SW 1271 (cell line): ENCODE results near the gene DYNLT2.
A peak's percentile ranks its signal among the peaks of the same experiment; 100 is the strongest.

Experiments used
- DNase-seq, 2 experiments: peaks; one replicate each; lab custom pipeline; 2025; lab: John Stamatoyannopoulos, UW

Gene DYNLT2

GRCh38 chr6:169751242-169752073 is at the start of gene DYNLT2, which contains the start of gene ERMARD:
DYNLT2 (minus strand) TSS chr6:169751572; CDS start chr6:169751458, 114 bp downstream.
ERMARD (plus strand) TSS chr6:169751622; CDS start chr6:169751658, 36 bp downstream.
- DNase-seq = peak; percentile 83 to 85

GRCh38 chr6:169800668-169801395 is 49.5 kb upstream of the DYNLT2 start:
- DNase-seq = no peak

DNA sequence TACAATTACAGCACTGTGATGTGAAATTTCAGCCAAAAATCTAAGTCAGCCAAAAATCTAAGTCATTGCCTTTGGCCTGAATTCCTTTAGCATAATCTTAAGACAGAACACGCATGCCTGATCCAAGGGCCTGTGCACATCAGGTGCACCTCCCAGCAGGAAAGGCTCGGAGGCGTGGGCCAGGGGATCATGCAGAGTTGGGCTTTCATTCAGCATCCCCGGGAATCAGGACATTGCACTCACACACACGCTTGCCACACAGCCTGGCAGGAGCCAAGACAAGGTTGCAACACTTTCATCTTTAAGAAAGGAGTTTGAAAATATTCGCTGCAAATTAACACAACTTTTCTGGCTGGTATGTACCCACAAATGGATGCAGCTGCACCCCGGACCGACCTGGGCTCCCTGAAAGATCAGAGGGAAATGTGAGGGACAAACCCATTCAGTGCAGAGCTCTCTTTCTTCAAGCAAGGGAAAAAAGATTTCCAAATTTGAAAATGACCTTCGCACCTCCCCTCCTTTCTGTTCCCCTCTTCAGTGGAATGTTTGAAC is 48.8 kb upstream of the DYNLT2 start:
- no peak for DNase-seq

- DNase-seq = no peak
These were observed 48.1 kb upstream of the DYNLT2 start for GRCh38 chr6:169799474-169799926.

GRCh38 chr6:169798764-169799473 is 47.5 kb upstream of the DYNLT2 start:
- DNase-seq = no peak

DNA sequence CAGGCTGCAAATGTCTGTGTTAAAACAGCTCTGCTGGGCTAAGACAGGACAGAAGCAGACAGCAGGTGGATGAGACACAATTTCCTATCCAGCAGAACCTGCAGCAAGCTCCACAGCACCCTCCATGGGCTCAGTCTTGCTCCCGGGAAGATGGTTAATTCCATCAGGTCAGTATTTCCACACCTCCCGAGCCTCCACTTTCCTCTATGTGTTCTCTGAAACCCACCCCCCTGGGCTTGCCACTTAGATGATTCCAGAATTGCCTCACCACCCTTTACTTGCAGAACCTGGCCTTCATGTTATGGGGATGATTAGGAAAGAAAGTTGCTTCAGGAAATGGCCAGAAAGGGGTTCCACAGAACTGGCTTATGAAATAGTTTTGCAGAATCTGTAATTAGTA is 43.8 kb upstream of the DYNLT2 start:
- no peak for DNase-seq

GRCh38 chr6:169794317-169795055 is 43.1 kb upstream of the DYNLT2 start:
- no peak for DNase-seq

- no peak for DNase-seq
These were observed 42.0 kb upstream of the DYNLT2 start for GRCh38 chr6:169793408-169793807.

- DNase-seq = no peak
These were observed 41.1 kb upstream of the DYNLT2 start for GRCh38 chr6:169792306-169793015.

- no peak for DNase-seq
These were observed 40.4 kb upstream of the DYNLT2 start for GRCh38 chr6:169791721-169792131.

DNA sequence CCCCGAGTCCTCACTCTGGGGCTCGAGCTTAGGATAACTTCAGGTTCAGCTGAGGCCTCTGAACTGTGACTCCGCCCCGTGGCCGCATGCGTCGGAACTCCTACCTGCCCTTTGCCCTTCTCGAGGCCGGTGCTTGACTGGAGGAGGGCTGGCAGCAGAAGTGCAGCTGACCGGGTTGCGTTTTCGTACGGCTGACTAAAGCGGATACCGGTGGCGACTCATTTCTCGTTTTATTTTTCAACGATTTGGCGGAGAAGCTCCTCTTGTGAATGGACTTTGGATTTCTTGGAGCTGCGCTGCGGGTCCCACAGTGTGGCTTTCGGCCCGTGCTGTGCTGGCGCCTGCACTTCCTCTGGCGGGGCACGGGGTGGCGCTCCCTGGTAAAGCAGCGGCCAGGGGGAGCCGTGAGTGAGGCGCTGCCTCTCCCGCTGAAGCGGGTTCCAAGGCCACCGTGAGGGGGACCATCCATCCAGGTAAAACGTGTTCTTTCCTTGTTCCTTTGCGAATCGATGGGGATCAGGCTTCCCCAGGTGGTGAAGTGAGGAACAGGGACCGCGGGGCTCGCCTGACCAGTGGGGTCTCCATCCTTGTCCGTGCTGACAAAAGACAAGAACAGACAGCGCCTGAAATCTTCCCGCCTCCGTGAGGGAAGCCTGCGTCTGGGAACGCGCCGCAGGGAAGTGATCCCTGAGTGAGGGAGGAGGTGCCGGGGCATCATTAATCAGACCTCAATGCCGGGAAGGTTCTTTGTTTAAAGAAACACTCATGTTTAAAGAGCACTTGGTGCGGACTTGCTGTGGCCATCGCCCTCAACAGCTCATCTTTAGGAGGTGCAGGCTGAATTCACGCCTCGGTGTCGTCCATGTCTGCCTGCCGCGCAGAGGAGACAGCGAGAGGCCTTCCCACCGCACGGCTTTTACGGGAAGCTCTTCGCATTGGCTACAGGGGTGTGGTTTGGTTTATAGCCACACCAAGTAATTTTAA is 38.9 kb upstream of the DYNLT2 start:
- peak; percentile 13 to 65 for DNase-seq

DNA sequence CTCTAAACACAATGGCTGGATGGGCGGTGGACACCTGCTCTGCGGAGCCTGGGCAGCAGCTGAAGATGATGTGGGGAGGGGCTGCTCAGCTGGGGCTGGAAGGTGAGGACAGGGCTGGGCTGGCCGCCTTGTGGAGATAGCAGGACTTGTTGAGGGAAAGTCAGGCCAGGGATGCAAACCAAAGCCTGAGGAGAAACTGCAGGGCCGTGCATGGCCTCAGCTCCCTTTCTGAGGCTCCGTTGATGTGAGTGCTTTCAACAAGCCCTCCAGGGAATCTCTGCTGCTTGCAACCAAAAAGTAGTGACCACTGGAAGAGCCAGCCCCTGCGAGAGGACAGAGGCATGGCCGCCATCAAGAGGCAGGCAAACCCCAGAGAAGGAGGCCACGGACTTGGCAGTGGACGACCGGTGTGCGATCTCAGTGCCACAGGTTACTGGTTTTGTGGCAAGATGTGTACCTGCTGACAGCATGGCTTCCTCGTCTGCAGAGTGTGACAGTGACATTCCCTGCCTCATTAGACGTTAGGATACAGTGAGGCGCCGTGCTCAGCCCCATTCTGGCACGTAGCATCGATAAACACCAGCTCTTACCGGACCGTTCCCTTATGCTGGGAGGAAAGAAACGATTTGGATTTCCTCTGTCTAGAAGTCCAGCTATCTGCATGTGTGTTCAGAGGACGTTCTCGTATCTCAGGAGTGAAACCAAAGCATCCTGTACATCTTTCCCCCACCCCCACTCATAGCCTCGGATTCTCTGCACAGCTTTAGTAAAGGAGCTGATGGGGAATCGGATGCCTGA is 38.0 kb upstream of the DYNLT2 start:
- no peak for DNase-seq

DNA sequence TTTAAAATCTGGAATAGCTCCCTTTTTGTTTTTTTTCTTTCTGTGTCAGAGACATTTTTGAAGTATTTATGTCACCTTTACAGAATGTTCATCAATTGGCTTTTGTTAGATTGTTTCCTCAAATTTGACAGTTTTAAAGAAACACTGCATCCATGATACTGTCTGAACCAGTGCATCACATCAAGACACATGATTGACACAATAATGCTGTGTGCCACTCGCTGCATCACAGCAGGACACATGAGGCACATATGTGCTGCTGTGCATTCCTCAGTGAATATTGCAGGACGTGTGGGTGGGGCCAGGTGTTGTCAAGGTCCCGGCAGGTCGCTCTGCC is 37.4 kb upstream of the DYNLT2 start:
- no peak for DNase-seq

- no peak for DNase-seq
These were observed 36.4 kb upstream of the DYNLT2 start for GRCh38 chr6:169787797-169788196.

- DNase-seq = no peak
These were observed 35.0 kb upstream of the DYNLT2 start for GRCh38 chr6:169786349-169786748.

DNA sequence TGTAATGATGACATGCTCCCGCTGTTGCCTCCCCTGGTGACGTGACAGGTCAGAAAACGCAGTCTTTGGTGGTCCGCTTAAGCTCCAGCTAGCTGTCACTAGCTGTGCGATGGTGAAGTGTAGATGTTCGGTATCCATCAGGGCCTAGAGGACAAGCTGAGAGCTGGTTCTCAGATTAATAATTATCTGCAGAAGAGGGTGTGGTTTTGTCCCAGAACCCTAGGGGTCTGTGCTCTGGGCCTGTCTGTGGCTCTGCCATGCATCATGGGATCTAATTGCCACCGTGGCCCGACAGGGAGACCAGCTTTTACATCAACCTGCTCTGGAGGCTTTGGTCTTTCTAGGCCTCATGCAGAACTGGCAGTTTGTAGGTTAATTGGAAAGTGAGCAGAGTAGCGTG is 34.2 kb upstream of the DYNLT2 start:
- no peak for DNase-seq

- DNase-seq = no peak
These were observed 33.5 kb upstream of the DYNLT2 start for GRCh38 chr6:169784821-169785340.

GRCh38 chr6:169783971-169784820 is 32.8 kb upstream of the DYNLT2 start:
- DNase-seq = no peak
